Panc1 (cell line): ENCODE measurements around the gene TDRD10. TPM values are rescaled to one million over a fixed set of nuclear protein-coding genes. Genes with fewer than 3 reads are reported as not detected.

Experiments
- ATAC-seq: fragments of 200-7000 bp; cut with Tn5 transposase; 2 replicates; pipeline ENCODE4 v1.9.1; 2020; ENCODE audit warnings: mild to moderate bottlenecking, moderate library complexity
- BruUV-seq: library from RNA; stranded (reverse); fragments of 400-500 nt; replicated peaks from 2 replicates; lab custom pipeline; 2021; lab: Mats Ljungman, UMichigan
- CTCF ChIA-PET: fragments of 300-600 bp; sonication (Branson Sonifier 250); formaldehyde crosslinking; loops from one replicate; lab custom pipeline; 2022; ENCODE audit warnings: antibody characterized with exemption; lab: Charles Lee
- POLR2A ChIA-PET: fragments of 300-600 bp; sonication (Branson Sonifier 250); formaldehyde crosslinking; loops from one replicate; lab custom pipeline; 2022; ENCODE audit warnings: antibody characterized with exemption; lab: Charles Lee
- DNase-seq: peaks from one replicate; pipeline ENCODE4 v3.0.0-alpha.2; 2010; ENCODE audit warnings: low read depth, low spot score
- H3K27ac ChIP-seq: 2 replicates; pipeline ENCODE4 v1.5.1; 2011; ENCODE audit warnings: mild to moderate bottlenecking, low read length, inconsistent platforms
- H3K27me3 ChIP-seq: fragments of 200-500 bp; sonication (Bioruptor generic); 2 replicates; pipeline ENCODE4 v1.6.0; 2014; ENCODE audit warnings: low read length, inconsistent platforms; ENCODE audit not compliant: control insufficient read depth, insufficient read depth
- H3K36me3 ChIP-seq: fragments of 200-500 bp; sonication (Bioruptor generic); 2 replicates; pipeline ENCODE4 v1.5.1; 2014; ENCODE audit warnings: inconsistent platforms, mild to moderate bottlenecking, low read length, moderate library complexity; ENCODE audit not compliant: control insufficient read depth, insufficient read depth
- H3K4me1 ChIP-seq: 2 replicates; pipeline ENCODE4 v1.5.1; 2011; ENCODE audit warnings: inconsistent platforms, mild to moderate bottlenecking, low read length, moderate library complexity; ENCODE audit not compliant: control insufficient read depth, insufficient read depth
- H3K4me3 ChIP-seq, 2 experiments: 2 replicates each; pipeline ENCODE4 v1.5.1; 2011 to 2012; ENCODE audit warnings: low read depth in 2 of 2, low read length in 2 of 2, mild to moderate bottlenecking in 2 of 2, inconsistent platforms in 1 of 2, moderate library complexity in 1 of 2
- H3K9me3 ChIP-seq: fragments of 200-500 bp; sonication (Bioruptor generic); 2 replicates; pipeline ENCODE4 v1.5.1; 2014; ENCODE audit warnings: low read depth, mild to moderate bottlenecking, inconsistent platforms, low read length, moderate library complexity; ENCODE audit not compliant: control insufficient read depth, insufficient read depth
- POLR2AphosphoS5 ChIP-seq: IDR thresholded peaks from 2 replicates; pipeline ENCODE4 v1.6.1; 2012; ENCODE audit warnings: mild to moderate bottlenecking, low read depth, low read length, moderate library complexity
- SIN3A ChIP-seq: IDR thresholded peaks from 2 replicates; pipeline ENCODE4 v1.6.1; 2012; ENCODE audit warnings: low read depth, mild to moderate bottlenecking, low read length, moderate library complexity, borderline replicate concordance; ENCODE audit not compliant: insufficient read depth
- TCF7L2 ChIP-seq: IDR thresholded peaks from 2 replicates; pipeline ENCODE4 v1.6.1; 2011; ENCODE audit warnings: mild to moderate bottlenecking, low read depth, low read length, inconsistent platforms
- in situ Hi-C: cut with HindIII; loops from 2 replicates; pipeline ENCODE4 v1.10.0; 2016; ENCODE audit warnings: low sequenced_read_pairs, low pct_unique_long_range_greater_than_20kb
- intact Hi-C: fragments of 100-400 bp; cut with micrococcal nuclease; formaldehyde crosslinking; loops from one replicate; pipeline ENCODE4 v1.10.0; 2022; ENCODE audit not compliant: unreplicated experiment
- total RNA-seq: library from RNA; stranded (reverse); gene quantifications from one replicate; pipeline ENCODE4 v1.2.1, GENCODE V29; 2021; ENCODE audit not compliant: unreplicated experiment
- TF ChIP-seq, protein P1 (sequence below): fragments of 450-650 bp; IDR thresholded peaks from 2 replicates; pipeline ENCODE4 v1.5.1; 2017; ENCODE audit warnings: mild to moderate bottlenecking
- TF ChIP-seq, protein P2 (sequence below), 2 experiments: IDR thresholded peaks; 2 replicates each; pipeline ENCODE4 v1.6.1; 2011 to 2012; ENCODE audit warnings: low read depth in 2 of 2, control low read depth in 1 of 2, low read length in 1 of 2, mild to moderate bottlenecking in 1 of 2, moderate library complexity in 1 of 2; ENCODE audit not compliant: insufficient read depth in 1 of 2

TDRD10 gene
- total RNA-seq, 1 experiment from 2014 or later: not detected

DNA sequence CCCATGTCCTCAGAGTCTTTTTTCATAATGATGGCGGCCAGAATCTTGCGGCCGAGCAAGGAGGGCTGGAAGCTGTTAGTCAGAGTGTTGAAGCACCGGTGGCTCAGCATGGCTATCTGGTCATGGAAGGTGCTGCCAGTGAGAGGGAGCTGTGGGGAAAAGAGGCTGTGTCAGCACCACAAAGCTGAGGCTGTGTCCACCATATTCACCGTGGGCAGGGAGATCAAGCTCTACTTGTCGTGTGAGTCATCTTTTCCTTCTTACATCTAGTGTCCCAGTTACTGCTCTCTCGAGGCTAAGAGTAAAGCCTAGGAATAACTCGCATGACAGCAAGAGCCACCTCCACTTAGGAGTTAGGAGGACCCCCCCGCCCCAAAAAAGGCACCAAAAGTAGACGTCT lies 87.8 kb downstream of the TDRD10 start:
- no peaks in the 10 kb centered on the region for H3K27me3 ChIP-seq
- POLR2A ChIA-PET: no interaction called here
- in situ Hi-C loops: no loop called here
- peaks cover 38% of the 10 kb centered on the region for H3K36me3 ChIP-seq
- DNase-seq: no peak
- no peak for ATAC-seq
- no peak overlapping the region for H3K27ac ChIP-seq
- no TSS peak for BruUV-seq
- H3K4me1 ChIP-seq: no peaks in the 10 kb centered on the region; the same call in 1 of the 2 replicates
- no peaks in the 10 kb centered on the region for H3K9me3 ChIP-seq
- no peak for TF ChIP-seq SIN3A
- TF ChIP-seq, protein P1, sequence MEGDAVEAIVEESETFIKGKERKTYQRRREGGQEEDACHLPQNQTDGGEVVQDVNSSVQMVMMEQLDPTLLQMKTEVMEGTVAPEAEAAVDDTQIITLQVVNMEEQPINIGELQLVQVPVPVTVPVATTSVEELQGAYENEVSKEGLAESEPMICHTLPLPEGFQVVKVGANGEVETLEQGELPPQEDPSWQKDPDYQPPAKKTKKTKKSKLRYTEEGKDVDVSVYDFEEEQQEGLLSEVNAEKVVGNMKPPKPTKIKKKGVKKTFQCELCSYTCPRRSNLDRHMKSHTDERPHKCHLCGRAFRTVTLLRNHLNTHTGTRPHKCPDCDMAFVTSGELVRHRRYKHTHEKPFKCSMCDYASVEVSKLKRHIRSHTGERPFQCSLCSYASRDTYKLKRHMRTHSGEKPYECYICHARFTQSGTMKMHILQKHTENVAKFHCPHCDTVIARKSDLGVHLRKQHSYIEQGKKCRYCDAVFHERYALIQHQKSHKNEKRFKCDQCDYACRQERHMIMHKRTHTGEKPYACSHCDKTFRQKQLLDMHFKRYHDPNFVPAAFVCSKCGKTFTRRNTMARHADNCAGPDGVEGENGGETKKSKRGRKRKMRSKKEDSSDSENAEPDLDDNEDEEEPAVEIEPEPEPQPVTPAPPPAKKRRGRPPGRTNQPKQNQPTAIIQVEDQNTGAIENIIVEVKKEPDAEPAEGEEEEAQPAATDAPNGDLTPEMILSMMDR: no peak
- TF ChIP-seq, protein P2, sequence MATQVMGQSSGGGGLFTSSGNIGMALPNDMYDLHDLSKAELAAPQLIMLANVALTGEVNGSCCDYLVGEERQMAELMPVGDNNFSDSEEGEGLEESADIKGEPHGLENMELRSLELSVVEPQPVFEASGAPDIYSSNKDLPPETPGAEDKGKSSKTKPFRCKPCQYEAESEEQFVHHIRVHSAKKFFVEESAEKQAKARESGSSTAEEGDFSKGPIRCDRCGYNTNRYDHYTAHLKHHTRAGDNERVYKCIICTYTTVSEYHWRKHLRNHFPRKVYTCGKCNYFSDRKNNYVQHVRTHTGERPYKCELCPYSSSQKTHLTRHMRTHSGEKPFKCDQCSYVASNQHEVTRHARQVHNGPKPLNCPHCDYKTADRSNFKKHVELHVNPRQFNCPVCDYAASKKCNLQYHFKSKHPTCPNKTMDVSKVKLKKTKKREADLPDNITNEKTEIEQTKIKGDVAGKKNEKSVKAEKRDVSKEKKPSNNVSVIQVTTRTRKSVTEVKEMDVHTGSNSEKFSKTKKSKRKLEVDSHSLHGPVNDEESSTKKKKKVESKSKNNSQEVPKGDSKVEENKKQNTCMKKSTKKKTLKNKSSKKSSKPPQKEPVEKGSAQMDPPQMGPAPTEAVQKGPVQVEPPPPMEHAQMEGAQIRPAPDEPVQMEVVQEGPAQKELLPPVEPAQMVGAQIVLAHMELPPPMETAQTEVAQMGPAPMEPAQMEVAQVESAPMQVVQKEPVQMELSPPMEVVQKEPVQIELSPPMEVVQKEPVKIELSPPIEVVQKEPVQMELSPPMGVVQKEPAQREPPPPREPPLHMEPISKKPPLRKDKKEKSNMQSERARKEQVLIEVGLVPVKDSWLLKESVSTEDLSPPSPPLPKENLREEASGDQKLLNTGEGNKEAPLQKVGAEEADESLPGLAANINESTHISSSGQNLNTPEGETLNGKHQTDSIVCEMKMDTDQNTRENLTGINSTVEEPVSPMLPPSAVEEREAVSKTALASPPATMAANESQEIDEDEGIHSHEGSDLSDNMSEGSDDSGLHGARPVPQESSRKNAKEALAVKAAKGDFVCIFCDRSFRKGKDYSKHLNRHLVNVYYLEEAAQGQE (IDR thresholded peaks at IDR 0.05; ENCODE audit: insufficient read depth in 1 of 2, low read depth in 2 of 2, low read length in 1 of 2): no peak
- no peak for TF ChIP-seq POLR2AphosphoS5
- no peak for TF ChIP-seq TCF7L2
- CTCF ChIA-PET: no interaction called here
- intact Hi-C loops: no loop called here
- no peak overlapping the region for H3K4me3 ChIP-seq

DNA sequence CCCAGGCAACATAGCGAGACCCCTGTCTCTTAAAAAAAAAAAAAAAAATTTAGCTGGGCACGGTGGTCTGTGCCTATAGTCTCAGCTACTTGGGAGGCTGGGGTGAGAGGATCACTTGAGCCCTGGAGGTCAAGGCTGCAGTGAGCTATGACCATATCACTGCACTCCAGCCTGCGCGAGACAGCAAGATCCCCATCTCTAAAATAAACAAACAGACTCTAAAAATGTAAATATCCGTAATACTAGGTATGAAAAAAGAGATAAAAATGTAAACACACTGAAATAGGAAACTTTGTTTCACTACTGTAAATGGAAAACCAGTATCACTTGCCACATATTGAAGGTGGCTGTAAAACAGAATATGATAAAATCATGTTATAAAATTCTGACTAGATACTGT lies 88.7 kb downstream of the TDRD10 start:
- intact Hi-C loops: no loop called here
- no peaks in the 10 kb centered on the region; the same call in 1 of the 2 replicates for H3K4me1 ChIP-seq
- peaks cover 42% of the 10 kb centered on the region for H3K36me3 ChIP-seq
- in situ Hi-C loops: no loop called here
- ATAC-seq (no peak), DNase-seq (no peak)
- H3K27ac ChIP-seq: no peak overlapping the region
- no peaks in the 10 kb centered on the region for H3K9me3 ChIP-seq
- H3K4me3 ChIP-seq: no peak overlapping the region
- H3K27me3 ChIP-seq: no peaks in the 10 kb centered on the region
- BruUV-seq: no TSS peak
- CTCF ChIA-PET: no interaction called here
- POLR2A ChIA-PET: interaction anchor here (0.6 kb wide), 1 partner anchor 10 kb away, joined by 4 read pairs; no protein-coding TSS in a partner anchor
- TF ChIP-seq, protein P2 (IDR thresholded peaks at IDR 0.05; ENCODE audit: insufficient read depth in 1 of 2, low read depth in 2 of 2, low read length in 1 of 2): no peak
- TF ChIP-seq POLR2AphosphoS5 (no peak), TCF7L2 (no peak), SIN3A (no peak)
- TF ChIP-seq, protein P1: no peak
